SKM-1 (cell line): ENCODE measurements around the gene ARRB1.
"Not testable (repeated sequence)": the region's sequence is repeated elsewhere in the genome, so short reads cannot be mapped to it uniquely, and the experiment has no call there.

Experiments
- DNase-seq: peaks from one replicate; lab custom pipeline; 2025; ENCODE audit not compliant: unreplicated experiment; lab: John Stamatoyannopoulos, UW

ARRB1 gene

GRCh38 chr11:75371949-75372876 lies 20.8 kb upstream of the ARRB1 start:
- DNase-seq, result no peak

- DNase-seq, result peak; percentile 77
Observed at GRCh38 chr11:75369560-75370255, 18.2 kb upstream of the ARRB1 start.

- not testable (repeated sequence) for DNase-seq
Observed at GRCh38 chr11:75366826-75367225, 15.4 kb upstream of the ARRB1 start.

GRCh38 chr11:75365711-75366181 lies 14.3 kb upstream of the ARRB1 start:
- DNase-seq, result peak; percentile 23

- not testable (repeated sequence) for DNase-seq
Observed at GRCh38 chr11:75362285-75362684, 10.8 kb upstream of the ARRB1 start.

GRCh38 chr11:75356613-75357012 lies 5.2 kb upstream of the ARRB1 start:
- no peak for DNase-seq

GRCh38 chr11:75355051-75355450 lies 3.6 kb upstream of the ARRB1 start:
- DNase-seq, result no peak

- no peak for DNase-seq
Observed at GRCh38 chr11:75352588-75353206, 1.2 kb upstream of the ARRB1 start.

- DNase-seq, result peak; percentile 87
Observed at GRCh38 chr11:75351791-75352587, 528 bp upstream of the ARRB1 start.

GRCh38 chr11:75350743-75351540 lies 519 bp downstream of the ARRB1 start:
- no peak for DNase-seq

- no peak for DNase-seq
Observed at GRCh38 chr11:75350122-75350742, 1.2 kb downstream of the ARRB1 start.

- DNase-seq, result peak; percentile 35
Observed at GRCh38 chr11:75349521-75350116, 1.8 kb downstream of the ARRB1 start.

GRCh38 chr11:75347781-75348566 lies 3.5 kb downstream of the ARRB1 start:
- no peak for DNase-seq

- no peak for DNase-seq
Observed at GRCh38 chr11:75346912-75347647, 4.4 kb downstream of the ARRB1 start.

GRCh38 chr11:75346296-75346695 lies 5.2 kb downstream of the ARRB1 start:
- no peak for DNase-seq

- no peak for DNase-seq
Observed at GRCh38 chr11:75345455-75346160, 5.9 kb downstream of the ARRB1 start.
